ENCODE results near the gene IFNL3.
"Not testable (repeated sequence)": the region's sequence is repeated elsewhere in the genome, so short reads cannot be mapped to it uniquely, and the experiment has no call there.

IFNL3 gene

DNA sequence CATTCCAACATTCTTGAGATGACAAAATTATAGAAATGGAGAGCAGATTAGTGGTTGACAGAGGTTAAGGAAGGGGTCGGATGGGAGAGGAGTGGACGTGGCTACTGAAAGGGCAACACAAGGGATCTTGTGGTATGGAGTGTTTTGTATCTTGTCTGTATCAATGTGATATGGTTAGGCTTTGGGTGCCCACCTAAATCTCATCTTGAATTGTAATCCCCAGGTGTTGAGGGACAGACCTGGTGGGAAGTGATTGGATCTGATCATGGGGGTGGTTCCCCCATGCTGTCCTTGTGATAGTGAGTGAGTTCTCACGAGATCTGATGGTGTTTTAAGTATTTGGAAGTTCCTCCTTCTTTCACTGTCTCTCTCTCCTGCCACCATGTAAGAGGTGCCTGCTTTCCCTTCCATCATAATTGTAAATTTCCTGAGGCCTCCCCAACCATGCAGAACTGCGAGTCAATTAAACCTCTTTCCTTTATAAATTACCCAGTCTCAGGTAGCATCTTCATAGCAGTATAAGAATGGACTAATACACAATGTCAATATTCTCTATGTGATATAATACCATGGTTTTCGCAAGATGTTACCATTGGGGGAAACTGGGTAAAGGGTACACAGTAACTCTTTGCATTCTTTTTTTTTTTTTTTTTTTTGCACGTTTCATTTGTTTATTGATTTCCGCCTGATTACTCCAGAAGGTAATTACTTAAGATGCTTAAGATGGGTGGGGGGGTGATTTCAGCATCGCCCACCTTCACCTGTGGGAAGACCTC, 8.8 kb upstream of the IFNL3 start:
- no peak for DNase-seq (ENCODE audit: low read depth)

DNA sequence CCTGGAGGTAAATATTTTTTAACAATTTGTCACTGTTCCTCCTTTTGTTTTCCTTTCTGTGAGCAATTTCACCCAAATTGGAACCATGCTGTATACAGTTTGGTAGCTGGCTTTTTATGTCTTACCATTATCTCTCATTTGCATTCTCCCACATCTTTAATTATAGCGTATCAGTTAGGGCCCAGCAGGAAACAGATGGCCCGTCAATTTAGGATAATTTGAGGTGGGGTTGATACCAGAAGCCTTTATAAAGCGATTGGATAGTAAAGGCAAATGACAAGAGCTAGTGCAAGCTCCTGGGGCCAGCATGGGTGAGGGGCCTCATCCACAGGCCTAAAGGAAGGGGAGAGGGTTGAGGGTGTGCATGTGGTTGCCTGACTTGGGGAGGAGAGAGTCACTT, 7.7 kb upstream of the IFNL3 start:
- no peak for DNase-seq (ENCODE audit: low read depth)

DNA sequence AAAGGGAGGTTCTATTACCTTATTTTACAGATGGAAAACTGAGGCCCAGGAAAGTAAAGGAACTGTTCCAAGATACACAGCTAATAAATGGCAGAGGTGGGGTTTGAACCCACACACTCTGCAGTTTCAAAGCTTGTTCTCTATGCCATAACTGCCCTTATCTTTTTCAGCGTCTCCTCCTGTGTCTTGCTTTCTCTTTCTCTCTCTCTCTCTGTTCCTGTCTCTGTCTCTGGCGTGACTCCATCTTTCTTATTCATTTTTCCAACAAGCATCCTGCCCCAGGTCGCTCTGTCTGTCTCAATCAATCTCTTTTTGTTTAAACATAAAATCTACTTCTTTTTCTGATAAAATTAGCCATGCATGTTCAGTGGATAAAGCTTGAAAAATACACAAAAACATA, 7.0 kb upstream of the IFNL3 start:
- DNase-seq (ENCODE audit: low read depth): no peak

DNA sequence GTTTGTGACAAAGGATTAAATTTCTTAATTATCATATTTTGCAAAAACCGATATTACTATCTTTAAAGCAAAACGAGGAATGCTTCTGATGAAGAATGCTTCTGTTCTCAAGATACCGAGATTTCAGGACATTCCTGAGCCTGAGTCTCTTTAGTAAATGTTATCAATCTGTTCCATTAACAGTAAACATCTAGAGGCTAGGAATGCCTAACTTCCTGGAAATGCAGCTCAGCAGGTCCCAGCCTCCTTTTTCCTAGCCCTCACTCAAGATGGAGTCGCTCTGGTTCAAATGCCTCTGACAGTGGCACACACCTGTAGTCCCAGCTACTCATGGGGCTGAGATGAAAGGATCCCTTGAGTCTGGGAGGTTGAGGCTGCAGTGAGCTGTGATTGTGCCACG, 6.3 kb upstream of the IFNL3 start:
- no peak for DNase-seq (ENCODE audit: low read depth)

DNA sequence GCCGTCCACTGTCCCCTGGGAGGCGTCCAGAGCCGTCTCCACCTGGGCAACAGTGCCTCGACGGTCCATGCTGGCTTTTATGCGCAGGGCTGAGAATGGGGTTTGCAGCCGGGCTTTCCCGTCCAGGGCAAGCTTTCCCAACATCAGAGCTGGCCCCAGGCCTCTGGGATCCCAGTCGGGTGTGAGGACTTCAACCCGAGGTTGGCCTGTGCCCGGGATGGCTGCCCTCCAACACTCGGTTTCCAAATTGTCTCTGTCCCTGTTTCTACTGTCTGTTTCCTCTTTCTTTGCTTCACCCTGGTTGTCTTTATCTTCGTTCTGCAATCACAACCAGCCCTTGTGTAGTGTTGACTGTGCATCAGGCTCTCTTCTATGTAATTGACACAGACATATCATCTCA, 4.0 kb upstream of the IFNL3 start, which contains the start of gene IFNL4:
Gene IFNL4, minus strand, starts transcription at position 51 of the 400 bp plus-strand sequence.
- no peak for DNase-seq (ENCODE audit: low read depth)

DNA sequence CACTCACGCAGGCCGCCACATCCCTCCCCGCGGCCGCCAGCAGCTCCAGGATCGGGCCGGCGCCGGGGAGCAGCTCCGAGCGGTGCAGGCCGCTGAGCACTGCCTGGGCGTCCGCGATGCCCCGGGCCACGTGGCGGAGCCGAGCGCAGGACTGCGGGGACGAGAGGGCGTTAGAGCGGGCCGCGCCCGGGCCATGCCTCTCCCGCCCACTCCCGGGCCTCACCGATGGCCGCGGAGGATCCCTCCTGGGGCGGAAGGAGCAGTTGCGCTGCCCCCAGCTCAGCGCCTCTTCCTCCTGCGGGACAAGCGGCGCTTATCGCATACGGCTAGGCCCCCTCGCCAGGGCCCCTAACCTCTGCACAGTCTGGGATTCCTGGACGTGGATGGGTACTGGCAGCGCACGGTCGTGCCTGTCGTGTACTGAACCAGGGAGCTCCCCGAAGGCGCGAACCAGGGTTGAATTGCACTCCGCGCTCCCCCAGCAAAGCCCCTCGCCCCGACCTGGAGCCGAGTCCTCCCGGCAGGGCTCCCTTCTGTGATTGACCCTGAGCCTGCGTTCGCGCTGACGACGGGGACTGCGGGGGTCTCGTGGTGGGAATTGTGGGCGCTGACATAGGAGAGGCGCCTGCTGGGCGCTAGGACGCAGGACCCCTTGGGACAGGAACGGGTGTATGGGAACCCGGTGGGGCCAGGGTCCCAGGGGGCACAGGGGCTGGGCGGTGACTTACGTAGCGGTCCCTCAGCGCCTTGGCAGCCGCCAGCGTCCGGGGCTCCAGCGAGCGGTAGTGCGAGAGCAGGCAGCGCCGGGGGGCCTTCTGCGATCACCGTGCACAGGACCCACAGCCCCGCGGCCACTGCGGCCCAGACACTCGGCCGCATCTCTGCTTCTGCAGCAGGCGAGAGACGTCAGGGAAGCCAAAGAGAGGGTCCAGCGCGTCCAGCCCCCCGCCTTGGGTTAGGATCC, 3.2 kb upstream of the IFNL3 start:
- DNase-seq (ENCODE audit: low read depth): no peak

DNA sequence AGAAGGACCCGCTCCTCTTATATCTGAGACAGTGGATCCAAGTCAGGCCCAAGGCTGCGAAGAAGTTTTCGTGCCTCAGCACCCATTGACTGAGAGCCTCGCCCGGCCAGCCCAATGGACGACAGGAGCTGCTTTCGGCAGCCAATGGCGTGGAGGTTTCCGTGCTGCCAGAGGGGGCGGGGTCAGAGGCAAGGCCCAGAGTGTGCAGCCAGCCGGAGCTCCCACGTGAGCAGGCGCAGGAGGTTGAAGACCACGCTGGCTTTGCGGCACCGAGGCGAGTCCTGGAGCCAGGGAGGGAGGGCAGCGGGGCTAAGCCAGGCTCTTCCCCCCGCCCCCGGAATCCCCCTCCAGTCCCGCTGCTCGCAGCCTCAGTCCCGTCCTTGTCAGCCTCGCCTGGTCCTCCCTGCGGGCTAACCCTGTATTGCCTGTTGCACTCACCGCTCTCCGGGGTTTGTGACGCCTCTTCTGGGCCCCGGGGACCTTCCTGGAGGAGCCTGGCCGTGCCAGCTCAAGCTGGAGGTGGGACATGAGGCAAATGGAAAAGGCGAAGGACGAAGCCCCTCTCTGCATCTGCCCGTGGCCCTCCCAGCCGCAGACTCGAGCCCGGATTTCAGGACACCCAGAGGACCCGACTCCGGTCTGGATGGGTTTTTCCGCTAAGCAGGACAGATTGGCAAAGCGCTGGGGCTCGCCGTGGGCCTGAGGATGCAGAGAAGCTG, 2.3 kb upstream of the IFNL3 start:
- no peak for DNase-seq (ENCODE audit: low read depth)

DNA sequence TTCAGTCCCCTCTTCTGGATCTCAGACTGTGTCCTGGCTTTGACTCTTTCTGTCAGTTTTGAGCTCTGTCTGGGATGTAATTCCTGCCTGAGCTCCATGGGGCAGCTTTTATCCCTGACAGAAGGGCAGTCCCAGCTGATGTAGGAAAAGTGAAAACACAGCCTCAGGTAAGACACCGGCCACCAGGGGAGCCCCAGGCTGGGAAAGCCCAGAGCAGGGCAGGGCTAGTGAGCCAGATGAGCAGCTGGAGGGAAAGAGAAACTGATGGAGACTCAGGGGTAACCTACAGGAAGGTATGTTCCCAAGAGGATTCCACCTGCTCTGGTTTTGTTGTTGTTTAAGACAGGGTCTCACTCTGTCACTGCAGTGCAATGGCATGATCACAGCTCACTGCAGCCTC, 360 bp upstream of the IFNL3 start:
- DNase-seq (ENCODE audit: low read depth): not testable (repeated sequence)

DNA sequence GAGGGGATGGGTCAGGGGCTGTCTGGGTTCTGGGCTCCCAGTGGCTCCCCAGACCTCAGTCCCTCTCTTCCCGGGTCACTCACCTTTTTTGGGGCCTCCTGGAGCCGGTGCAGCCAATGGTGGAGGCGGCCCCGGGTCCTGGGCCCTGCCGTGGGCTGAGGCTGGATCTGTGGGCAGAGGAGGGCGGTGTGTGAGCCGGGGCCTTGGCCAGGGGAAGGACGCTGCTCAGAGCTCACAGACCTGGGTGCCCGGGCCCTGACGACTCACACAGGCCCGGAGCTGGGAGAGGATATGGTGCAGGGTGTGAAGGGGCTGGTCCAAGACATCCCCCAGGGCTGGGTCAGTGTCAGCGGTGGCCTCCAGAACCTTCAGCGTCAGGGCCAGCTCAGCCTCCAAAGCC, 1.1 kb downstream of the IFNL3 start:
- not testable (repeated sequence) for DNase-seq (ENCODE audit: low read depth)

DNA sequence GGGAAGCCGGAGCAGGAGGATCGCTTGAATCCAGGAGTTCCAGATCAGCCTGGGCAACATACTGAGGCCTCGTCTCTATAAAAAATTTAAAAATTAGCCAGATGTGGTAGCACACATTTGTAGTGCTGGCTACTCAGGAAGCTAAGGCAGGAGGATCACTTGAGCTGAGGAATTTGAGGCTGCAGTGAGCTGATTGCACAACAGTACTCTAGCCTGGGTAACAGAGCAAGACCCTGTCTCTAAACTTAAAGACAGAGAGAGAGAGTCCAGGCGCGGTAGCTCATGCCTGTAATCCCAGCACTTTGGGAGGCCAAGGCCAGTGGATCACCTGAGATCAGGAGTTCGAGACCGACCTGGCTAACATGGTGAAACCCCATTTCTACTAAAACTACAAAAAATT, 4.4 kb downstream of the IFNL3 start:
- no peak for DNase-seq (ENCODE audit: low read depth)

DNA sequence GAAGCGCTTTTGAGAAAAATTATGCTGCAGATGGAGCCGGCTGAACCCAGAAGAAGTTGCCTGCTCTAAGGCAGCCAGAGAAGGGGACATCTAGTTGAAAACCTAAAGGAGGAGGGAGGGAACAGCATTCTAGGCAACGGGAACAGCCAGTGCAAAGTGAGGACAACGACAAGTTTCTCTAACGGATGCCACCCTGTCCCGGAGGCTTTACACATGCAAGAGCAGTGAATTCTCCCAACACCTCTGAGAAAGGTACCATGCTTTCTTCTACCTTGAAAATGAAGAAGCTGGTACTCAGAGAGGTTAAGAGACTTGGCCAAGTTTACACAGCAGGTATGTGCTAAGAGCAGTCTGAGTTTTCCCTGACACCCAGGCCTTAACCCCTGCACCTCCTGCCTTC, 5.9 kb downstream of the IFNL3 start:
- no peak for DNase-seq (ENCODE audit: low read depth)

DNA sequence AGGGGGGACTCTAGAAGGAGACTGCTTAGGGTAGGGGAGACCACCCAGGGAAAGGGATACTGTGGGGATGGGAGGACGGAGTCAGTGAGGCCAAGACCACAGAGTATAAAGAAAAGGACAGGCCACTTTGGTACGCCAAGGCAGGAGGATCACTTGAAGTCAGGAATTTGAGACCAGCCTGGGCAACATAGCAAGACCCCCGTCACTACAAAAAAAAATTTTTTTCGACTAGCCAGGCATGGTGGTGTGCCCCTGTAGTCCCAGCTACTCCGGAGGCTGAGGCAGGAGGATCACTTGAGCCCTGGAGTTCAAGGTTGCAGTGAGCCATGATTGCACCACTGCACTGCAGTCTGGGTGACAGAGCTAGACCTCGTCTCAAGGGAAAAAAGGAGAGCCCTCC, 6.6 kb downstream of the IFNL3 start:
- DNase-seq (ENCODE audit: low read depth): no peak

DNA sequence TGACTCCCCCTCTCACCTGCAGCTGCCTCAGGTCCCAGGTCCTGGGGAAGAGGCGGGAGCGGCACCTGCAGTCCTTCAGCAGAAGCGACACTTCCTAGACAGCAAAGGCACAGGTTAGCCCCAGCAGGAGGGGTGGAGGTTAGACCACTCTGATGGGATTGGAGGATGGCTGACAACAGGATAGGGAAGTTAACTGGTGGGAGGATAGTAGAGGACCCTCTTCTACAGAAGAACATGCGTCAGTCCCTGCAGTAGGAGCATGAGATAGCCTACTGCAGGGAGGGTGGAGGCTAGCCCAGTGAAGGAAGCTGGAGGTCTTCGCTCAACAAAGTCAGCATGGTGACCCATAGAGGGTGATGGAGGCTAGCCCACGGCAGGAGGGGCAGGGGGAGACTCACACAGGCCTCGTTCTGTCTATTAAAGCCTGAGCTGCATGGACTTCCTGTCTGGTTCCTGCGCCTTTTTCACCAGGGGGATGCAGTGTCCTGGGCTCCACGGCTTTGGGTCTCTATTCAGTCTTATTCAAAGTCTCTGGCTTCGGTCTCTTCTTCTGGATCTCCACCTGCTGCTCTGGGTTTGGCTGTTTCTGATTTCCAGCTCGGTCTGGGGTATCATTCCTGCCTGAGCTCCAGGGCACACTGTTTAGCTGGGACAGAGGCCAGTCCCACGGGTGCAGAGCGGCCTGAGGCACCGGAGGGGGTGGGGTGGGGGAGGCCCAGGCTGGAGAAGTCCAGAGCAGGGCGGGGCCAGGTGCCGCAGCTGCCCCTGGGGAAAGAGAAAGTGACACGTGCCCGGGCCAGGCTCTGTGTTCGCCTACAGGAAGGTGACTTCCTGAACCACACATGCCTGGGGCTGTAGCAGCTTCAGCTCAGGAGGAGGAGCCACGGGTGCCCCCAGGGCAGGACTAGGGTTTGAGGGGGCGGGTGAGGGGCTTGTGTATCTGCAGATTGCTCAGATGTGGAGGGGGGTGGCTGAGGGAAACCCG, 7.3 kb downstream of the IFNL3 start:
- no peak for DNase-seq (ENCODE audit: low read depth)

DNA sequence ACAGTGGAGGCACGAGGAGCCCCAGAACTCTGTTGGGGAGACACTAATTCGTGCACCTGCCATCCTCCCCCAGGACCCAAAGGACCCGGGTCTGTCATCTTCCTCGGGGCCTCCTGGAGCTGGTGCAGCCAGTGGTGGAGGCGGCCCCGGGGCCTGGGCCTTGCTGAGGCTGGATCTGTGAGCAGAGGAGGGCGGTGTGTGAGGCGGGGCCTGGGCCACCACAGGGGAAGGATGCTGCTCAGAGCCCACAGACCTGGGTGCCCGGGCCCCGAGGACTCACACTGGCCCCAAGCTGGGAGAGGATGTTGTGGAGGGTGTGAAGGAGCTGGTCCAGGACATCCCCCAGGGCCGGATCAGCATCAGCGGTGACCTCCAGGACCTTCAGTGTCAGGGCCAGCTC, 8.3 kb downstream of the IFNL3 start:
- DNase-seq (ENCODE audit: low read depth): no peak

DNA sequence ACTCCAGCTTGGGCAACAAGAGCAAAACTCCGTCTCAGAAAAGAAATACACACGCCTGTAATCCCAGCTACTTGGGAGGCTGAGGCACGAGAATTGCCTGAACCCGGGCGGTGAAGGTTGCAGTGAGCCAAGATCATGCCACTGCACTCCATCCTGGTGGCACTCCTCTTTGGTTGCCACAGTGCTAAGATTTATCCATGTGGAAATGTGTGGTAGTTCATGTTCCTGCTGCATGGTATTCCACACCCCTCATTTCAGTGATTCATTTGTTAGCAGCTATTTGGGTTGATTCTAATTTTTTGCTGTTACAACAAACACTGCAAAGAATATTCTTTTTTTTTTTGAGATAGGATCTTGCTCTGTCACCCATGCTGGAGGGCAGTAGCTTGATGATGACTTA, 12.1 kb downstream of the IFNL3 start:
- no peak for DNase-seq (ENCODE audit: low read depth)

DNA sequence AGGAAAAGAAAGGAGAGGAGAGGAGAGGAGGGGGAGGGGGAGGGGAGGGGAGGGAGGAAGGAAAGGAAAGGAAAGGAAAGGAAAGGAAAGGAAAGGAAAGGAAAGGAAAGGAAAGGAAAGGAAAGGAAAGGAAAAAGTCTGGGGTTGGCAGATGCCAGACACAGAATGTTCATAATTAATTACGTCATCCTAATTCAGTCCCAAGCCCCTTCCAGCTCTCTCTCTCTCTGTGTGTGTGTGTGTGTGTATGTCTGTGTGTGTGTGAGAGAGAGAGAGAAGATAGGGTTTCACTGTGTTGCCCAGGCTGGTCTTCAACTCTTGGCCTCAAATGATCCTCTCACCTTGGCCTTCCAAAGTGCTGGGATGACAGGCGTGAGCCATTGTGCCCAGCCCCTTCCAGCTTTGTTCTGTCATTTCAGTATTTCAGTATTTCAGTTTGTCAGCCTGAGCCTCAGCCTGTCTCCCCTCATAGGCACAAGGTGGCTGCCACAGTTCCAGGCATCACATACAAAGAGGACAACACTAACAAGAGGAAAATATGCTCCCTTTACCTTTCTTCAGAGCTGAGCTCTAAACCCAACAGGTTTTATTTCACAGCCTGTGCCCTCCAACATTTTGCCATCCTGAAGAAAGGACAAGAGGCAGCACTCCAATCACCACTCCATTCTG, 14.6 kb downstream of the IFNL3 start:
- DNase-seq (ENCODE audit: low read depth): no peak

DNA sequence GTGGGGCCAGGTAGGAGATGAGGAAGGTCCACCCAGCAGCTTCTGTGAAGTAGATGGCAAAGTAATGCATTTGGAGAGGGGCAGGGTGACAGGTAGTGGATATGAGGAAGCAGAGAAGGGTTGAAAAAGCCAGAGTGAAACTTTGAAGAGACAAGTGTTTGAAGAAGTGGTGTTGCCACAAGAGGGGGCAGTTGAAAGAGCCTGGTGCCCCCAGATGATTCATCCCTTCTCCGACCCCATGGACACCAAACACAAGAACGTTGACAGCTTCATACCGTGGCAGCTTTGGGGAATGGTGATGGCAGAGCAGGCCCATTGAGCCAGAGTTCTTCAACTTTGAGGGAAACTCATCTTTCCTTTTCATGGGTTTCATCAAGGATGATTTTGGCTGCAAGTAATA, 19.9 kb downstream of the IFNL3 start:
- no peak for DNase-seq (ENCODE audit: low read depth)

DNA sequence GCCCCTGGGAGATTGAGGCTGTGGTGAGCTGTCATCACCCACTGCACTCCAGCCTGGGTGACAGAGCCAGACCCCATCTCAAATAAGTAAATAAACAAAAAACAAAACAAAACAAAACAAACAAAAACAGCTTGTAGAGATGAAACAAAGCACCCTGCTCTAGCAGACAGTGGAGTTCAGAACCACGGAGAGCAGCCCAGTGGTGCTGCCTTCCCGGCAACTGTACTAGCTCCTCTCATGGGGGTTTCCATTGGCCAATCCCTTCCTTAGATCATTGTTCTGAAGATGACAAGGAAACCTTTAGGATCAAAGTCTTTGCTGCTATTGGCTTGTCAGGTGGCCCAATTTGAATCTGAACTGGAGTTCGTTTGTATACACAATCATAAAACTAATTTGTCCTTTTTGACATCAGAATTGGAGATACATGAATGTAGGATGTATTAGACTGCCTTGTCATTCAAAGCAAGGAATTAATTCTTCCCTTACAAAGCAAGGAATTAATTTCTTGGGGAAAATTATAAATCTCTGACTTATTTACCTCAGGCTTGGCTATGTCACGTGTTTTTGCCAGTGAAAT, 21.0 kb downstream of the IFNL3 start:
- no peak for DNase-seq (ENCODE audit: low read depth)

DNA sequence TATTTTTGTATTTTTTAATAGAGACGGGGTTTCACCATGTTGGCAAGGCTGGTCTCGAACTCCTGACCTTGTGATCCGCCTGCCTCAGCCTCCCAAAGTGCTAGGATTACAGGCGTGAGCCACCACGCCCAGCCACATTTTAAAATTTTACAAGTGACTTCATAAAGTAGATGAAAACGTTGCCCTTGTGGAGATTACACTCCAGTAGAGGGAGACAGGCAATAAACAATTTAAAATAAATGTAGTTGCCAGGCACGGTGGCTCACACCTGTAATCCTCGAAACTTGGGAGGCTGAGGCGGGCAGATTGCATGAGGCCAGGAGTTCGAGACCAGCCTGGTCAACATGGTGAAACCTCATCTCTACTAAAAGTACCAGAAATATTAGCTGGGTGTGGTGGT, 25.7 kb downstream of the IFNL3 start:
- DNase-seq (ENCODE audit: low read depth): not testable (repeated sequence)

DNA sequence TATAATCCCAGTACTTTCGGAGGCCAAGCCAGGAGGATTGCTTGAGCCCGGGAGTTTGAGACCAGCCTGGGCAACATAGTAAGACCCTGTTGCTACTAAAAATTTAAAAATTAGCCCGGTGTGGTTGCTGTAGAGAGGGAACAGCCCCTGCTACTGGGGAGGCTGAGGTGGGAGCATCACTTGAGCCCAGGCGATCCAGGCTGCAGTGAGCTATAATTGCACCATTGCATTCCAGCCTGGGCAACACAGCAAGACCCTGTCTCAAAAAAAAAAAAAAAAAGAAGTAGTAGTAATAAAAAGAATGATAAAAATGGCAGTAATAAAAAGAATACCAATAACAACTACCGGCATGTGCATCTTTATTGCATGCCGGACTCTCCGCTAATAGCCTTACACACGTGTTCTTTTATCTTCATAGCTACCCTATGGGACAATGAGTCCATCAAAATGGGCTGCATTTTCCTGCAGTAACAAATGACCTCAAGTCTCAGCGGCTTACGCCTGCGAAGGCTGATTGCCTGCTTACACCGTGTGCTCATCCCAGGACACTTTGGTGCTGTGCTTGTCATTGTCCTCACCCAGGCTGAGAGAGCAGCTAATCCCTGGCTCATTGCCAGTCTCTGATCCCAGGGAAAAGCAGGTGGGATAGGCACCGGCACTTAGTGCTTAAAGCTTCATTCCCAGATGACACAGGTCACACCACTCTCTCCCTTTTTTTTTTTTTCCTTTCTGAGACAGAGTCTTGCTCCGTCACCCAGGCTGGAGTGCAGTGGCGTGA, 26.4 kb downstream of the IFNL3 start:
- no peak for DNase-seq (ENCODE audit: low read depth)

Data from stimulated activated CD8-positive, alpha-beta memory T cell treated with anti-CD3 and anti-CD28 coated beads, Interleukin-12 subunit alpha, Interleukin-12 subunit beta, amount 100 ng/mL, for 1 hour (primary cell).